Sigmoid colon (tissue), 4 donors: ENCODE measurements around the gene FAM13C.

Source experiments
- CTCF ChIP-seq, 4 experiments: fragments of 450-650 bp in 3 of 4; fragments of 200-600 bp in 1 of 4; IDR thresholded peaks; one replicate each; pipeline ENCODE4 v1.5.1; 2016 to 2019; ENCODE audit warnings: antibody characterized with exemption in 4 of 4, mild to moderate bottlenecking in 3 of 4, moderate library complexity in 2 of 4
- EP300 ChIP-seq, 4 donors: sonication (generic); formaldehyde crosslinking; IDR thresholded peaks; one replicate each; pipeline ENCODE4 v1.6.1; 2017; ENCODE audit warnings: antibody characterized with exemption in 4 of 4

GRCh38 chr10:59346321-59346720, 16.0 kb downstream of the FAM13C start:
- TF ChIP-seq CTCF (IDR thresholded peaks at IDR 0.05) = no peak
- no peak for TF ChIP-seq EP300 (IDR thresholded peaks at IDR 0.05)
